K562 (cell line): ENCODE data around the gene ASB7. TPM values are rescaled to one million over a fixed set of nuclear protein-coding genes. Genes with fewer than 3 reads are reported as not detected.

Experiments
- ATAC-seq: fragments of 200-7000 bp; cut with Tn5 transposase; 3 replicates; pipeline ENCODE4 v1.9.1; 2020; ENCODE audit warnings: moderate library complexity
- BruUV-seq: library from RNA; stranded (reverse); fragments of 400-500 nt; replicated peaks from 2 replicates; lab custom pipeline; 2021; lab: Mats Ljungman, UMichigan
- CTCF ChIA-PET: fragments of 300-600 bp; formaldehyde crosslinking; extraction: SDS; loops from one replicate; lab custom pipeline; 2021; ENCODE audit warnings: low intra/inter-chr PET ratio; lab: Yijun Ruan, JAX
- POLR2A ChIA-PET: fragments of 300-600, 350-650 bp; sonication (Branson Sonifier 250); formaldehyde crosslinking; extraction: SDS; loops from one replicate; lab custom pipeline; 2021; ENCODE audit warnings: antibody characterized with exemption, inconsistent platforms; lab: Yijun Ruan, JAX
- DNase-seq, 4 experiments: peaks; one replicate each; pipeline versions ENCODE4 v3.0.0 to v3.0.0-alpha.2; 2011 to 2018; ENCODE audit warnings: low spot score in 3 of 4, mixed read lengths in 3 of 4; ENCODE audit errors: extremely low read depth in 1 of 4
- FAIRE-seq: peaks from 2 replicates; lab custom pipeline; 2011; peaks lifted over from hg19 to GRCh38; lab: Jason Lieb, UNC
- H2AFZ ChIP-seq: 2 replicates; pipeline ENCODE4 v1.6.0; 2011; ENCODE audit warnings: low read depth, low read length, control low read depth, inconsistent platforms
- H3K27ac ChIP-seq: fragments of 200-600 bp; 3 replicates; pipeline ENCODE4 v1.8.0; 2011; ENCODE audit warnings: low read depth, mild to moderate bottlenecking, control low read depth, inconsistent platforms, low read length, moderate library complexity, mixed read lengths; ENCODE audit errors: extremely low read depth
- H3K27me3 ChIP-seq, 2 experiments: fragments of 300-600 bp in 1 of 2; 2 replicates in 1 of 2; 3 replicates in 1 of 2; pipeline versions ENCODE4 v1.6.0 to v1.8.0; 2011; ENCODE audit warnings: inconsistent platforms in 2 of 2, low read length in 2 of 2, mild to moderate bottlenecking in 1 of 2, mixed read lengths in 1 of 2, moderate library complexity in 1 of 2; ENCODE audit not compliant: control insufficient read depth in 2 of 2, insufficient read depth in 2 of 2
- H3K36me3 ChIP-seq: fragments of 300-600 bp; 3 replicates; pipeline ENCODE4 v1.8.0; 2011; ENCODE audit warnings: mild to moderate bottlenecking, low read length, inconsistent platforms; ENCODE audit not compliant: control insufficient read depth, insufficient read depth
- H3K4me1 ChIP-seq, 2 experiments: fragments of 200-600 bp in 1 of 2; replicated peaks in 1 of 2; 2 replicates in 1 of 2; 3 replicates in 1 of 2; pipeline versions ENCODE4 v1.5.1 to v1.8.0; 2011; ENCODE audit warnings: inconsistent platforms in 2 of 2, low read length in 2 of 2, mild to moderate bottlenecking in 1 of 2, mixed read lengths in 1 of 2, moderate library complexity in 1 of 2; ENCODE audit not compliant: control insufficient read depth in 2 of 2, insufficient read depth in 2 of 2
- H3K4me2 ChIP-seq: 2 replicates; pipeline ENCODE4 v1.6.1; 2011; ENCODE audit warnings: low read length, control low read depth, inconsistent platforms, mixed read lengths; ENCODE audit not compliant: insufficient read depth
- H3K4me3 ChIP-seq: fragments of 200-600 bp; sonication (generic), shearing (Covaris generic); 2 replicates; pipeline ENCODE4 v1.5.1; 2016; ENCODE audit warnings: control low read depth, inconsistent platforms
- H3K79me2 ChIP-seq: fragments of 200-600 bp; 3 replicates; pipeline ENCODE4 v1.8.0; 2011; ENCODE audit warnings: low read length, inconsistent platforms; ENCODE audit not compliant: control insufficient read depth, insufficient read depth
- H3K9ac ChIP-seq, 2 experiments: 2 replicates each; pipeline versions ENCODE4 v1.6.0 to v1.6.1; 2011; ENCODE audit warnings: low read depth in 2 of 2, low read length in 2 of 2, control low read depth in 1 of 2, inconsistent platforms in 1 of 2, mild to moderate bottlenecking in 1 of 2, mixed read lengths in 1 of 2; ENCODE audit not compliant: insufficient read depth in 1 of 2
- H3K9me1 ChIP-seq: one replicate; pipeline ENCODE4 v1.6.0; 2011; ENCODE audit warnings: inconsistent platforms, mild to moderate bottlenecking, low read length, moderate library complexity; ENCODE audit not compliant: control insufficient read depth, insufficient read depth
- H3K9me3 ChIP-seq: replicated peaks from 2 replicates; pipeline ENCODE4 v1.5.1; 2011; ENCODE audit warnings: low read depth, low read length, inconsistent platforms; ENCODE audit not compliant: control insufficient read depth, insufficient read depth
- H4K20me1 ChIP-seq: replicated peaks from 2 replicates; pipeline ENCODE4 v1.6.1; 2011; ENCODE audit warnings: low read length, inconsistent platforms, mixed read lengths; ENCODE audit not compliant: control insufficient read depth, insufficient read depth
- HCFC1 ChIP-seq: IDR thresholded peaks from 2 replicates; pipeline ENCODE4 v1.6.1; 2012; ENCODE audit warnings: low read depth, low read length, improper control_type of control experiment
- POLR3G ChIP-seq: IDR thresholded peaks from 2 replicates; pipeline ENCODE4 v1.6.1; 2011; ENCODE audit not compliant: insufficient read length, insufficient replicate concordance; ENCODE audit errors: extremely low read depth
- RAD51 ChIP-seq: fragments of 450-650 bp; IDR thresholded peaks from 2 replicates; pipeline ENCODE4 v1.7.1; 2016; ENCODE audit warnings: low read depth, mild to moderate bottlenecking, borderline replicate concordance
- RBFOX2 ChIP-seq: fragments of 200-400 bp; formaldehyde crosslinking; IDR thresholded peaks from 2 replicates; pipeline ENCODE4 v1.6.1; 2017; ENCODE audit warnings: low read depth, mild to moderate bottlenecking, low read length, moderate library complexity
- RBM25 ChIP-seq: fragments of 200-400 bp; formaldehyde crosslinking; IDR thresholded peaks from 2 replicates; pipeline ENCODE4 v1.6.1; 2018; ENCODE audit warnings: low read length, low read depth, moderate library complexity; ENCODE audit not compliant: severe bottlenecking
- TAF7 ChIP-seq: fragments of 450-650 bp; IDR thresholded peaks from 2 replicates; pipeline ENCODE4 v1.6.1; 2016; ENCODE audit warnings: missing genetic modification characterization, missing compliant biosample characterization
- XRCC4 ChIP-seq: IDR thresholded peaks from one replicate; pipeline ENCODE4 v1.6.1; 2011; ENCODE audit not compliant: insufficient read depth, insufficient read length; ENCODE audit errors: extremely low read depth
- WGBS: fragments of 100-300 bp; shearing (Covaris generic); methylation state at CpG from one replicate; pipeline ENCODE4 v1.1.6; 2016; ENCODE audit warnings: low coverage, mixed read lengths; ENCODE audit not compliant: insufficient coverage; ENCODE audit errors: missing lambda C conversion rate; 5-methylcytosine and 5-hydroxymethylcytosine counted together
- in situ Hi-C: fragments of 300-500 bp; cut with MboI; formaldehyde crosslinking; loops from 4 replicates; pipeline ENCODE4 v1.15.0; 2018; ENCODE audit warnings: inconsistent platforms, mixed read lengths
- intact Hi-C: fragments of 100-400 bp; cut with micrococcal nuclease; formaldehyde crosslinking; loops from 2 replicates; pipeline ENCODE4 v1.14.2; 2022
- polyA plus RNA-seq, 8 experiments: library from polyadenylated mRNA; depleted of rRNA in 4 of 8; stranded (reverse) in 5 of 8; unstranded in 3 of 8; fragments of >200 nt; fragmentation: Nextera tagmentation in 2 of 8; fragmentation: Illumina TruSeq in 1 of 8; extraction: Ambion mirVana in 2 of 8; extraction: Trizol in 1 of 8; gene quantifications; 2 replicates each; pipeline versions ENCODE4 v1.2.1 to v1.2.3, GENCODE V29; 2011 to 2014; ENCODE audit warnings: inconsistent platforms in 1 of 8, missing spikeins in 1 of 8
- total RNA-seq, 7 experiments: library from RNA; depleted of rRNA in 6 of 7; stranded (reverse); fragments of >200 nt in 6 of 7; fragmentation: Illumina TruSeq in 2 of 7; extraction: Trizol in 2 of 7; gene quantifications; 2 replicates each; pipeline versions ENCODE4 v1.2.1 to v1.2.3, GENCODE V29; 2011 to 2021; ENCODE audit warnings: low replicate concordance in 1 of 7
- TF ChIP-seq, protein P1 (sequence below): sonication (generic); formaldehyde crosslinking; IDR thresholded peaks from 2 replicates; pipeline ENCODE4 v1.9.0; 2022; ENCODE audit warnings: mild to moderate bottlenecking, missing genetic modification reagents
- TF ChIP-seq, protein P2 (sequence below): sonication (generic); formaldehyde crosslinking; IDR thresholded peaks from 2 replicates; pipeline ENCODE4 v1.5.0; 2020; ENCODE audit warnings: missing genetic modification reagents
- TF ChIP-seq, protein P3 (sequence below): fragments of 450-650 bp; IDR thresholded peaks from 2 replicates; pipeline ENCODE4 v1.6.1; 2018; ENCODE audit warnings: mild to moderate bottlenecking, low read depth; ENCODE audit not compliant: partially characterized antibody

Gene ASB7
- total and polyA plus RNA-seq, 9 of the 15 experiments (the other 6 are each of a cell fraction or from before 2014, with no cell fraction given), result 1.8 to 10.1 (median 6.8) TPM

DNA sequence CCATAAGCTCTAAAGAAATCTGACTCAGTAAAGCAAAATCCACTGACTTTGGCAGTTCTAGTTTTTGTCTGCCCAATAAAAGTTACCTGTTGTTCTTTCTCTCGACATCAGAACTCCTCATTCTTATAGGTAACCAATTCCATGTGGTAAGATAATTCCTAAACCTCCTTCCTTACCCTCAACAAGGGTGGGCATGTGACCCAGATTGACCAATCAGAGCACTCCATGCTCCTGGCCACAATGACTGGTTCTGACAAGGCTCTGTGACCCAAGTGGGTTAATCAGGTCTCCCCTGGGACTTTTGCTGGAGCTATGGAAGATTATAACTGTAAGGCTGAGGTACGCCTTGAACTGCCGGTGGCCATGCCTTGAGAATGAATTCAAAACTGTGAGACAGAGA lies 32.1 kb upstream of the ASB7 start:
- Histone ChIP-seq H3K27me3 (no peaks in the 10 kb centered on the region), H3K79me2 (0 out of 3 replicates have a peak, but pooled peaks cover 2% of the 10 kb centered on the region), H3K4me2 (no peak overlapping the region), H4K20me1 (no peaks in the 10 kb centered on the region; the same call in 1 of the 2 replicates), H2AFZ (no peak overlapping the region), H3K9me1 (no peaks in the 10 kb centered on the region), H3K9me3 (no peaks in the 10 kb centered on the region), H3K27ac (no peak overlapping the region), H3K9ac (no peak overlapping the region), H3K4me1 (no peaks in the 10 kb centered on the region), H3K36me3 (peaks cover 76% of the 10 kb centered on the region), H3K4me3 (no peak overlapping the region)
- in situ Hi-C loops, result no loop called here
- peak; percentile 19 for FAIRE-seq
- no TSS peak for BruUV-seq
- POLR2A ChIA-PET, result no interaction called here
- CTCF ChIA-PET, result no interaction called here
- WGBS, result 94% methylated on average over 3 of the region's 3 CpGs
- ATAC-seq, result peak; percentile 65; the same call in 2 of the 3 replicates
- intact Hi-C loops, result no loop called here
- peak in 3 of 4 experiments; percentile 44 to 66 (median 66) for DNase-seq
- TF ChIP-seq XRCC4, result no peak
- TF ChIP-seq, protein P1, sequence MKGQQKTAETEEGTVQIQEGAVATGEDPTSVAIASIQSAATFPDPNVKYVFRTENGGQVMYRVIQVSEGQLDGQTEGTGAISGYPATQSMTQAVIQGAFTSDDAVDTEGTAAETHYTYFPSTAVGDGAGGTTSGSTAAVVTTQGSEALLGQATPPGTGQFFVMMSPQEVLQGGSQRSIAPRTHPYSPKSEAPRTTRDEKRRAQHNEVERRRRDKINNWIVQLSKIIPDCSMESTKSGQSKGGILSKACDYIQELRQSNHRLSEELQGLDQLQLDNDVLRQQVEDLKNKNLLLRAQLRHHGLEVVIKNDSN (CRISPR knock-in tag), result peak; percentile 83
- peak; percentile 12 for TF ChIP-seq RBM25
- TF ChIP-seq RBFOX2, result no peak
- TF ChIP-seq, protein P2, sequence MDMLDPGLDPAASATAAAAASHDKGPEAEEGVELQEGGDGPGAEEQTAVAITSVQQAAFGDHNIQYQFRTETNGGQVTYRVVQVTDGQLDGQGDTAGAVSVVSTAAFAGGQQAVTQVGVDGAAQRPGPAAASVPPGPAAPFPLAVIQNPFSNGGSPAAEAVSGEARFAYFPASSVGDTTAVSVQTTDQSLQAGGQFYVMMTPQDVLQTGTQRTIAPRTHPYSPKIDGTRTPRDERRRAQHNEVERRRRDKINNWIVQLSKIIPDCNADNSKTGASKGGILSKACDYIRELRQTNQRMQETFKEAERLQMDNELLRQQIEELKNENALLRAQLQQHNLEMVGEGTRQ, result peak; percentile 87
- no peak for TF ChIP-seq HCFC1
- peak; percentile 64; the same call in 1 of the 2 replicates for TF ChIP-seq RAD51
- TF ChIP-seq, protein P3, sequence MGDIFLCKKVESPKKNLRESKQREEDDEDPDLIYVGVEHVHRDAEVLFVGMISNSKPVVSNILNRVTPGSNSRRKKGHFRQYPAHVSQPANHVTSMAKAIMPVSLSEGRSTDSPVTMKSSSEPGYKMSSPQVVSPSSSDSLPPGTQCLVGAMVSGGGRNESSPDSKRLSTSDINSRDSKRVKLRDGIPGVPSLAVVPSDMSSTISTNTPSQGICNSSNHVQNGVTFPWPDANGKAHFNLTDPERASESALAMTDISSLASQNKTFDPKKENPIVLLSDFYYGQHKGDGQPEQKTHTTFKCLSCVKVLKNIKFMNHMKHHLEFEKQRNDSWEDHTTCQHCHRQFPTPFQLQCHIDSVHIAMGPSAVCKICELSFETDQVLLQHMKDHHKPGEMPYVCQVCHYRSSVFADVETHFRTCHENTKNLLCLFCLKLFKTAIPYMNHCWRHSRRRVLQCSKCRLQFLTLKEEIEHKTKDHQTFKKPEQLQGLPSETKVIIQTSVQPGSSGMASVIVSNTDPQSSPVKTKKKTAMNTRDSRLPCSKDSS, result no peak
- no peak for TF ChIP-seq TAF7 (tag)
- no peak for TF ChIP-seq POLR3G
